ENCODE data around the gene ARHGAP9. TPM values are rescaled to one million over a fixed set of nuclear protein-coding genes. Genes with fewer than 3 reads are reported as not detected.

Gene ARHGAP9
- total and polyA plus RNA-seq, 12 donors: 0.83 to 17.7 (median 3.8) TPM

GRCh38 chr12:57467212-57467874 lies 12.3 kb downstream of the ARHGAP9 start:
- peaks cover 0 to 31% (median 17%) of the 10 kb centered on the region in 7 donors for H3K27me3 ChIP-seq
- H3K4me3 ChIP-seq: no peak overlapping the region
- H3K9me3 ChIP-seq: no peaks in the 10 kb centered on the region
- ATAC-seq (no peak), DNase-seq (no peak)
- 85% methylated on average over 12 of the region's 12 CpGs for WGBS, 2 donors
- H3K36me3 ChIP-seq: peaks cover 0 to 35% (median 0%) of the 10 kb centered on the region in 9 donors
- peaks cover 0 to 10% (median 5%) of the 10 kb centered on the region in 9 donors for H3K4me1 ChIP-seq
- intact Hi-C loops (cut with DNase I): loop anchor here in 2 of 10 donors (10.0 kb wide), 2 partner anchors 157 to 253 kb away; partner anchors contain the start of gene NXPH4 (in 1 of the 2)
- no peak overlapping the region for H3K27ac ChIP-seq
- no peak for TF ChIP-seq CTCF (IDR thresholded peaks at IDR 0.05)

GRCh38 chr12:57465747-57466505 lies 13.7 kb downstream of the ARHGAP9 start:
- no peak overlapping the region for H3K4me3 ChIP-seq
- DNase-seq: no peak

GRCh38 chr12:57465030-57465746 lies 14.5 kb downstream of the ARHGAP9 start:
- Histone ChIP-seq H3K4me3 (no peak overlapping the region), H3K27me3 (peaks cover 0 to 20% (median 8%) of the 10 kb centered on the region in 7 donors), H3K27ac (no peak overlapping the region), H3K9me3 (no peaks in the 10 kb centered on the region), H3K36me3 (peaks cover 0 to 17% (median 0%) of the 10 kb centered on the region in 9 donors), H3K4me1 (peaks cover 5 to 28% (median 19%) of the 10 kb centered on the region in 9 donors)
- TF ChIP-seq CTCF (IDR thresholded peaks at IDR 0.05): no peak
- 83 to 85% methylated on average over 6 of the region's 6 CpGs for WGBS, 2 donors
- intact Hi-C loops (cut with DNase I): loop anchor here in 2 of 10 donors (10.0 kb wide), 2 partner anchors 160 to 250 kb away; partner anchors contain the start of gene NXPH4 (in 1 of the 2)
- no peak for ATAC-seq
- DNase-seq: no peak

More at GRCh38 chr12:57465747-57466505, 13.7 kb downstream of the ARHGAP9 start:
- peaks cover 0 to 19% (median 13%) of the 10 kb centered on the region in 7 donors for H3K27me3 ChIP-seq
- H3K36me3 ChIP-seq: peaks cover 0 to 23% (median 0%) of the 10 kb centered on the region in 9 donors
- peaks cover 2 to 20% (median 12%) of the 10 kb centered on the region in 9 donors for H3K4me1 ChIP-seq
- no peak for TF ChIP-seq CTCF (IDR thresholded peaks at IDR 0.05)
- no peaks in the 10 kb centered on the region for H3K9me3 ChIP-seq
- WGBS, 2 donors: 73 to 75% methylated on average over 14 of the region's 14 CpGs
- intact Hi-C loops (cut with DNase I): loop anchor here in 2 of 10 donors (10.0 kb wide), 2 partner anchors 159 to 251 kb away; partner anchors contain the start of gene NXPH4 (in 1 of the 2)
- no peak overlapping the region for H3K27ac ChIP-seq
- ATAC-seq: no peak

GRCh38 chr12:57464569-57464968 lies 15.1 kb downstream of the ARHGAP9 start:
- intact Hi-C loops (cut with DNase I): loop anchor here in 3 of 10 donors (5.0 to 10.0 kb wide), 3 partner anchors 158 to 250 kb away; partner anchors contain the start of gene NXPH4 (in 1 of the 3)
- no peak for TF ChIP-seq CTCF (IDR thresholded peaks at IDR 0.05)
- H3K27ac ChIP-seq: no peak overlapping the region
- peaks cover 0 to 20% (median 4%) of the 10 kb centered on the region in 7 donors for H3K27me3 ChIP-seq
- no peaks in the 10 kb centered on the region for H3K9me3 ChIP-seq
- H3K36me3 ChIP-seq: peaks cover 0 to 11% (median 0%) of the 10 kb centered on the region in 9 donors
- no peak overlapping the region for H3K4me3 ChIP-seq
- WGBS, 2 donors: 92 to 95% methylated on average over 12 of the region's 12 CpGs
- DNase-seq (no peak), ATAC-seq (no peak)
- peaks cover 5 to 33% (median 21%) of the 10 kb centered on the region in 9 donors for H3K4me1 ChIP-seq
